ENCODE data around the gene THSD4.

Gene THSD4

DNA sequence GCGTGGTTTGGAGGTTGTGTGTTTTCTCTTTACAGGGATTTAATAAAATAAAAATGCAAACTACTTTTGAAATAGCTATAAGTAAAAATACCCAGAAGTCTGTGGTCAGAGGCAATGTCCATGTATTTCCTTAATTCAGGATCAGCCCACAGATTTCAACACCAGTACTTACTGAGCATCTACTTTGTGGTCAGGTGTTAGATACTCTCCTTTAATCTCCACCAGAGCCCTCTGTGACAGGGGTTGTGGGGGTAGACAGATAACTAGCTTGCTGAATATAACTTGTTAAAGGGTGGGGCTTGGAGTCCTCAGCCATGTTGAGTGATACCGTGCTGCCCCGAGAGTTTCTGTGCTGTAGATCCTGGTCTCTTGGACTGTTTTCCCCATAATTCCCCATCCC lies 451.0 kb downstream of the THSD4 start:
- no peak for DNase-seq

DNA sequence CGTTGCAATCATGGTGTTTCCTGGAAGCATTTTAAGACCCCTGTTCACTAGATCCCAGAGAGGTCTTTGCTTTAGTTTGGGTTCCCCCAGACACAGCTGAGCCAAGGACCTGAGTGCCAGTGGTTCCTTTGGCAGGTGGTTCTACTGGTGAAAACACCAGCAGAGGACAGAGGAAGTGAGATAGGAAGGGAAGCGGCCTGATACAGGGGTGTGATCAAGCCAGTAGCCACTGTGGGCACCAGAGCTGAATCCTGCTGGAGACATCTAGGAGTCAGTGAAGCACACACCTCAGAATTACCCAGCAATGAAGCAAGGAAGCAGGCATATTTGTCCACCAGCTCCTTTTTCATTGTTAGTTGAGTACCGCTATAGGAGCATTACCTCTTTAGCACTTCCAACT lies 451.9 kb downstream of the THSD4 start:
- DNase-seq, result no peak

DNA sequence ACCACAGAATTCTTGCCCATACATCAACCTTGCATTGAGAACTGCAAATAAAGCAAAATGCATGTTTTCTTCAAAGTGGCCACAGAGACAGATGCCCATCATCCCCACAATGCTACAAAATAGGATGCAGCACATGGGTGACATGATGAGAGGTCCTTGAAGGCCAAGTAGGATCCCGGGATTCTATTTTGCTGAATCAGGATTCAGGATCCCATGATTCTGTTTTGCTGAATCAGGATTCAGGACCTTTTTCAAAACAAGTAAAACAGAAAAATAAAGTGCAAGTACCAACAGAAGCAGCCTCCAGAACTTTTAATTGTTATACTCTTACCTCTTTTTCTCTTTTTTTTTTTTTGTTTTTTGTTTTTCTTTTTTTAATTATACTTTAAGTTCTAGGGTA lies 453.0 kb downstream of the THSD4 start:
- no peak for DNase-seq

DNA sequence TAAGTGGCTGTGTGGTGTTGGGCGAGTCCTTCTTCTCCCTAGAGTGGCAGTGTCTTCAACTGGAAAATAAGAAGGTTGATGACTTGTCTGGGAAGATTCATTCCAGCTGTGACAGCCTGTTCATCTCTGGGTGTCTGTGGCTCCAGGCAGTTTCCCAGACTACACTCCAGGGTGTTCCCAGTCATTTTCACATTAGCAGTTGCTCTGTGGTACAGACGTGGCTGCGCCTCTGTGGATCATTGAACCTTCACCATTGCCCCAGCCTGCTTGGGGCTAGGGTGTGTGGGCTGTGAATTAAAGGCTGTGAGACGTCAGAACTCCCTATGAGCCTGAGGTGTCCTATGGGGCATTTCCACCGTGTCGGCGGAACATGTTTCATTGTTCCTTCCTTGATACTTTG lies 455.5 kb downstream of the THSD4 start:
- DNase-seq, result no peak

DNA sequence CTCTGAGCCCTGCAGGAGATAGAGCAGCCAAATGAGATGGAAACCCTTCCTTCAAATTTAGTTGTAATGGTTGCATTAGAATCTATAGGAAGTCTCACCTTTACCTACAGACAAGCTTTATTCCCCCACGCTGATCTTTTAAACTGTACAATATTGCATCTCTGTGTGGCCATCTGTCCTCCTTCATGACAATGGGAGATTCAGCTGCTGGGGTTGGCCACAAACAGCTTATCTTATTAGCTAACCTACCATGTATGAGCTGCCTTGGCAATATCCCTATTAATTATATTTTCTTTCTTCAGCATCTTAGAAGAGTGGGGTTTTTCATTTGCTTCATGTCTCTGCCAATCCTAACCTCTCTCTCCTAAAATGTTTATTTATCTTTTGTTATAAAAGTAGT lies 456.4 kb downstream of the THSD4 start:
- DNase-seq, result no peak

DNA sequence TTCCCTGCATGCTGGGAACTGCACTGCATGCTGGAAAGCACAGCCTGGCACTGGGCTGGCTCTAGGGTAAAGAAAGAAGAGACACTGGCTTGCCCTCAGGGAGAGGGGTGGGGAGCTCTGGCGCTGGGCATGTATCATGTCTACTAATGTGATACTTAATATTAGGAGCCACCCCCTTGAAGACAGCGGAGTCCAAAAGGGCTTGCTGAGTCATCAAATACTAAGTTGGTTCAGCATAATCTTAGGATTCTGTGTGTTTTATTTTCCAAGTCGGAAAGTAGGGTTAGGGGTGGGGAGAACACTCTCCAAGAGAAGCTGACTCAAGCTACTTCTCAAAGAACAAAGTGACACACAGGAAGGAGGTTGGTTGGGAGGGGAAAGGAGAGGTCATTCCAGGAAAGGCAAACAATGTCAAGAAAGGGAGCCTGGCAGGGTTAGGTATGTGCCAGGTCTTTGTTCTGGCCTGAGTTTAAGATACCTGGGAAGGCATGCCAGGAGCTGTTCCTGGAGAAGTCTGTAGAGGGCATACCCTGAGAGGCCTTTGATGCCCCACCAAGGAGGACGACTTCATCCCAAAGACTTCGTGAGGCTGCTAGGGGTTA lies 457.3 kb downstream of the THSD4 start:
- DNase-seq, result no peak

DNA sequence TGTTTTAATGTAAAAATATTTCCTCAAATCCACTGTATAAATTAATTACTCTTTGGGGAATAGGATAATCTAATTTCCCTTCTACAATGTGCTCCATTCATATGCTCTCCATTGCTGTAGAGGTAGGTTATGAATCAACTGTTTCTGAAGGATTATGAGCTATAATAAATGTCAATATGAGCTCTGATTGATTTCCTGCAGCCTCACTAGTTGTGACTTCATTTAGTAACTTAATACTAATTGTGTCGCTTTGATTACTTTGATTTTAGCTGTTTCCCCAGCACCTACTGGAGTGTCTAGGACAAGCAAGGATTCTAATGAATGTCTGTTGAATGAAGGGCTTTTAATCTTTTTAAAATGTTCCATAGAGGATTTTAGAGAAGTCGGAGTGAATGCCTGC lies 458.3 kb downstream of the THSD4 start:
- no peak for DNase-seq

DNA sequence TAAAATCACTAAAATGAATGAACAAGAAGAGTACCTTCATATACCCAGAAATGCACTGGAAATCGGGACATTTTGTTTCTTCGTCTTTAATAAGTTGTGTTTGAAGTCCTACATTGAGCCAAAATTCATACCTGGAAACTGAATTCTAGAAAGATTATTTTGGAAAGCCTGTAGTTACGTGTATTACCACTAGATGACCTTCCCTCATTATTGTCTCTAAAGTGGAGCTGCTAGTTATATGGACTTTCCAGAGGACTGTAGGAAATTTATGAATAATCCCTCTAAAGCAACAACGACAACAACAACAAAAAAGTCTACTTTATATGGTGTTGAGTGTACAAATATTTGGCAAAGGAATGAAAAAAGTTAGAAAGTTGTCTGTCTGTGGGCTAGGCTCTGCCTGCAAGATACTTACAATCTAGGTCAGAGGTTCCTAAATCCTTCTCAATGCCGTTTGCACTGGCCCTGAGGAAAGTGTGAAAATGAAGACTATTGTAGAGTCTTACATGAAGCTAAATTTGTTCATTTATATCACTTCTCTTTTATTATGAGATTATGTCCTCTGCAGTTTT lies 460.3 kb downstream of the THSD4 start:
- no peak for DNase-seq

DNA sequence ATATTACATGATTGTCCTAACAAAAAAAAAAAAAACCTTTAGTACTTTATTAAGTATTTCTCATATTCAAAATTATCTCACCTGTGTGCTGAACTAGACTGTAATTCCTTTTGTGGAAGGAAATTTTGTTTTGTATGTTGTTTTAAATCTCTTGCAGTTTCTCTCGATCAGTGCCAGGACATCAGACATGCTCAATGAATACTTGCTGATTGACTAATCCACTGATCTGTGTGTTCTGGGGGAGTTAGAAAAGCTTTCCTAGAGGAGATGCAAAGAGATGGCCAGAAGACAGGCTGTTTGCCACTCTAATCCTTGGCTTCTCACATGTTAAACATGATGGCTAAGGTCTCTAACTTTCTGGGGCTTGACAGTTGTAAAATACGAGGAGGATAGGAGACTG lies 461.8 kb downstream of the THSD4 start:
- no peak for DNase-seq

DNA sequence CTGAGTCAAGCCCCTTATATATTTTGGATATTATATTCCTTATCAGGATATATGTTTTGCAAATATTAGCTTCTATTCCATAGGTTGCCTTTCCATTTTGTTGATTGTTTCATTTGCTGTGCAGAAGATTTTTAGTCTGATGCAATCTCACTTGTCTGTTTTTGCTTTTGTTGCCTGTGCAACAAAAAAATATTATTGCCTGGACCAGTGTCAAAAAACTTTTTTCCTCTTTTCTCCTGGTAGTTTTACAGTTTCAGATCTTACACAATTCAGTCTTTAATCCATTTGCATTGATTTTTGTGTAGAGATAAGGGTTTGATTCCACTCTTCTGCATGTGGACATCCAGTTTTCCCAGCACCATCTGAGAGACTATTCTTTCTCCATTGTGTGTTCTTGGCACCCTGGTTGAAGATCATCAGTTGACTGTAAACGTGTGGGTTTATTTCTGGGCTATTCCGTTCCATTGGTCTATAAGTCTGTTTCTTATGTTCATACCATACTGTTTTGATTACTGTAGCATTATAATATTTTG lies 466.2 kb downstream of the THSD4 start:
- no peak for DNase-seq

DNA sequence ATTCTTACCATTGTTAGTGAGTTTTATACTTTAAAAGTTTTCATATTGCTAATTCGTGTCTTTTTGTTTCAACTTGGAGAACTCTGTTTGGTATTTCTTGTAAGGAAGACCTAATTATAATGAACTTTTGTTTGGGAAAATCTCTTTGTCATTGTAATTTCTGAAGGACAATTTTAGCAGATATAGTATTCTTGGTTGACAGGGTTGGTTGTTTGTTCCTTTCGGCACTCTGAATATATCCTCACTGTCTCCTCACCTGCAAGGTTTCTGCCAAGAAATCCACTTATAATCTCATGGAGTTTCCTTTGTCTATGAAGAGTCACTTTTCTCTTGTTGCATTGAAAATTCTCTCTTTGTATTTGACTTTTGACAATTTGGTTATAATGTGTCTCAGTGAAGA lies 469.9 kb downstream of the THSD4 start:
- DNase-seq, result no peak

DNA sequence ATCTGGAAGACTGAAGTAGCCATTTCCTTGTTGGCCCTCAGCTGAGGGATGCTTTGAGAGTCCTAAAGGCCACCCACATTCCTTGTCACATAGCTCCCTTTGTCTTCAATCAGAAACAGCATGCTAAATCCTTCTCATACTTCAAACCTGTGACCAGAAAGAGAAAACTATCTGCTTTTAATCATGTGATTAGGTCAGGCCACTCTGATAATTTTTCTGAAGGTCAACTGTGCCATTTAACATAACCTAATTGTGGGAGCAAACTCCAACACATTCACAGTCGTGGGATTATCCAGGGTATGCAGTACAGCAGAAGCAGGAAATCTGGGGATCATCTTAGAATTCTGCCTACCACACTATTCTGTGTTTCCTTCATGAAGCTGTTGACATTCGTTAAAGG lies 471.2 kb downstream of the THSD4 start:
- no peak for DNase-seq

DNA sequence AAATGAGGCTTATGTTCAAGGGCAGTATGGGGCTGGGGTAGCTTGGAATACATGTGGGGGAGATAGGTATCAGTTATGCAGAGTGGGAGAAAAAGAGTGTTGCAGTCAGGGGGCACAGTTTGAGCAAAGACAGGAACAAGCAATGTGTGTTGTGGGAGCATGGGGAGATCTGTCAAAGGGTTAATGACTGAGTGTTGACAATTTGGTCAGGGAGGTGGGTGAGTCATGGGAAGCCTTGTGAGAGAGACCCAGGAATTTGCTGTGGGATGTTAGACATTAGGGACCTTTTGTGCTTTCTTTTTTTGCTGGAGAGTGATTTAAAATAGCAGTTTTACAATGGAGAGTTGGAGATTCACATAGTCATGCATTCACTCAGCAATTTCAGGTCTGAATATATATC lies 473.5 kb downstream of the THSD4 start:
- DNase-seq, result no peak

DNA sequence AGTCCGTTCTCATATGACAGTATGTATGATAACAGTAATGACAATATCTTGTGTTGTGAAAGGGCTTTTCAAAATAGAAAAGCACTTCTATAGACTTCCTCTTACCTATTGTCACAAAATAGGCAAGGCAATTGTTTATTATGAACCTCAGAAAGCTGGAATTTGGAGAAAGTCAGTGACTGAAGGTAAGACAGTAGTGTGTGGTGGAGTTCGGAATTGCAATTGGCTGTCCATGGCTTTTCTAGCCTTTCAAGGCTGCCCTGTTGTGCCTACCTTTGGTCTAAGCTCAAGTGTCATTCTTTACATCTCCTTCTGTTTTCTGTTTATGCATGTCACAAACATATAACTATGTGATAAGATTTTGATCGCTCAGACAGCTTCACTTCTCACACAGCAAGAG lies 475.8 kb downstream of the THSD4 start:
- DNase-seq, result no peak

DNA sequence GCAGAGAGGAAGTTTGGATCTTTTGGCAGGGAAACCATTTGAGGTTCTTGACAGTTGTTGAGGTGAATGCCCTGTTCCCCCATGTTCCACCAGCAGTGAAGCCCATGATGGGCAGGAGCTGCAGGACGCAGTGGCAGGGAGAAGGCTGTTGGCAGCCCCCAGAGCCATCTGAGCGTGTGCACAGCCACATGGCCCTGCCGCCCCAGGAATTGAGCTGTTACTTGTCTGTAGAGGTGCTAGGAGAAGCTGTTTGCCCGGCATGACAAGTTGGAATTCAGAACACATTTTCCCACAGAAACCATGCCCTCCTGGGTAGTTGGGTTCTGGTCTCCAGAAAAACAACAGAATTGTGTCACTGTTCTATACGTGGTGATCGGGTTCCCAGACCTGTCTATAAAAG lies 476.9 kb downstream of the THSD4 start:
- DNase-seq, result no peak

DNA sequence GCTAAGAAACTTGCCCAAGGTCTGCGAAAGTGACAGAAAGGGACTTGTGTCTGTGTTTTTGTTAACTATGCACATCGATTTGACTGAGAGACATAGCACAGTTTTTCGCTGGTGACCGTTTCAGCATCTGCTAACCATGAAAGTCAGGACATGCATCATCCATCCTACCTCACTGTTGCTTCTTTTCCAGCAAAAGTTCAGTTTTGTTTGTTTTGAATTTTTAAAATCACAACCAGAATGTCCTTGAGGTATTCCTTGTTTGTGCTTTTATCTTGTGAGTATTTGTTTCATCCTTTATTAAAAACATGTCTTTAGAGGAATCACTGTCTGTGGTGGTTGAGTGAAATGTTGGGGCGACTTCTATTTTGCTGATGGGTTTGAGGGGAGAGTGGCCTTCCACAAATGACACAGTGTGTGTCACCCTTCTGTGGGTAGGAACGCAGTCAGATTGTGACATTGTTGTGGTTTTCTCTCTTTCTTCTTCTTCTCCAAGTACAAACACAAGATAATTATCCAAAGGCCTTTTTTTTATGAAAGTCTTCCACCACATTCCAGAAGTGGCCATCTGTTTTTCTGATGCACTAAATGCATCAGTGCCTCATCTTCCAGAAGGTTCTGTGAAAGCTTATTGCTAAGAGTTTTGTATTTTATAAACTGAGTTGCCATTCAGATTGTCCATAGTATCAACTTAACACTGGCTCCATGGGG lies 480.7 kb downstream of the THSD4 start:
- DNase-seq, result no peak

DNA sequence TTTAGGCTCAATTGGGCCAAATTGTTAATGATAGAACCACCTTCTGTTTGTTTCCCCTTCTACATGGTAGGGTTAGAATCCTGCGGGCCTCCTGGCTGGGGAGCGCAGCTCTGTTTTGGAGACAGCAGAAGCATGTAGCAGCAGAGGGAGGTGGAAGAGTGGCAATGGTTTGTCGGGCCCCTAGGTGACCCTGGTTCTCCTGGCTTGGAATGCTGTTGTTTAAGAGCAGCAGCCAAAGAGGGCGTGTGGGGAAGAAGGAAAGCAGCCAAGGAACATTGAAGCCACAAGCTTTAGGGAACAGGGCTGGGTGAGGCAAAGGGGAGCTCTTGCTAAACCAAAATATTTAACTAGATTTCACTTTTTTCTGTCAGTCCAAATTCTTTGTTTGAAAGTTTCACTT lies 481.4 kb downstream of the THSD4 start:
- no peak for DNase-seq

DNA sequence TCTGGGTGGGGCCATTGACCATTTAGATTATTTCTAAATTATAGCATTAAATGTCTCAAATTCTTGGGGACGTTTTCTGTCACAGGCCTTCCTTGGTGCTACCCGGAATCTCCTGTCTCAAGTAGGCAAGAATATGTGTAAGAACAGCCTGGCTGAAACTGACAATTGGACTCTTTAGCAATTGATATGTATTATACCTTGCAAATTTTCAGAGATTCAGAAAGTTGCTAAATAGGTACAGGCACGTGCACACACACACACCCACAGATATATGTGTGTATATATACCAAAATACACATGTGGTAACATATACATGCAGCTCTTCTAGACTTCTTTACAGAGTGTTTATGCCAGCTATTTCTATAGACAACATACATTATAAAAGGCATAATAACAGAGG lies 481.9 kb downstream of the THSD4 start:
- no peak for DNase-seq

DNA sequence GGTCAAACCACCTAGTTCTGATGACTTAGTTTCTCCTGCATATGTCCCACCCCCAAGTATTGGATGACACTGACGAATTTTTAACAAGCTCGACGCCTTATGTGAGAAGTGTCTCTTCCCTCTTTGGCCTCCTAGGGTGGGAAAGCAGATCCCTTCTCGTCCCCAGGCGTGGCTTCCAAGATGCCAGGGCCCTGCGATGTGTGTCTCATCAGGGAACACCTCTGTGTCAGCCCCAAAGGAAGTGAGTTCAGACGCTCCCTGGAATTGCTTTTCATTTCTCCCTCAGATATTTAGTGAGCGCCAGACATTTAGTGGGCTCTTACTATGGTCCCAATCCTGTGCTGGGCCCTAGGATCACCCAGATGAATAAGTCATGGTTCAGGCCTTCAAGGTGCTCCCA lies 482.4 kb downstream of the THSD4 start:
- DNase-seq, result no peak

DNA sequence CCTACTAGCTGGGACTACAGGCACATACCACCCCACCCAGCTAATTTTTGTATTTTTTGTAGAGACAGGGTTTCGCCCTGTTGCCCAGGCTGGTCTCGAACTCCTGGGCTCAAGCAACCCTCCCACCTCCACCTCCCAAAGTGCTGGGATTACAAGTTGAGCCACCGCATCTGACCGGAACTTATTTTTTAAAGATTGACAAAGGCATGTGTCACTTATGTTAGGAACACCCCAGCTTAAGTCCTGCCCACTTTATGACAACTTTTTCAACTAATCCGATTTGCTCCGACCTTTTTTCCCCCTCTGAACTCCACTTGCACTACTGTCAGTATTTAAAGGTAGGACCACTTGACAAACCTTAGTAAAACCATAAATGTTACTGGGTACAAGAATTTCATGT lies 483.5 kb downstream of the THSD4 start:
- no peak for DNase-seq

DNA sequence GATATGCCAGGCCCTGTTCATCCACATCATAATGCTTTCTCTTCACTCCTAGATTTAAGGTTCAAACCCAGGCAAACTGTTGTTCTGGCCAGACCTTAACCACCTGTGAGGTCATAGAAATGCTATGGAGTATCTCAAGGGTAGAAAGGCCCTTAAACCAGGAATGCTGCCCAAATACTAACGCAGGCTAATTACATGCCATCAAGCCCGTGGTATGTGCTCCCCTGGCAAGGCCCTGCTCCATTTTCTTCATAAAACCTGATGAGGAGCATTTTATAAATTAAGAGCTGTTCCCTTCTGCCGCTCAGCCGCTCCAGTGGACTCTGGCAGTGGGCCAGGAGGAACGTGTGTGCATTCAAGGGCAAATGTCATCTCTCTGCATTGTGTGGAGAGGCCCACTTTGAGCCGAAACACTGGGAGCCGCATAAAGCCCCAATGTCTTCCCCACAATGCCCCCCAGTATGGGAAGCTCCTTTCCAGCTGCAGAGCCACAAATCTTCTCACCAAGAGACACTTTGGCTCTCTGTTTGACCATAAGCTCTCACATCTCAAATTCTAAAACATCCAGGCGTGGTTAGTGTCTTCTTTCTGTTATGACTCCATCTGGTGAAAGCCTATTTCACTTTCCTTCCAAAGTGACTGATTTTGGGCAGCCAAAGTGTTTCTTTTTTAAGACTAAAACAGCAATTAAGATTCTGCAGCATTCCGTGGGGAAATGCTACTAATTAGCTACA lies 484.3 kb downstream of the THSD4 start:
- no peak for DNase-seq

DNA sequence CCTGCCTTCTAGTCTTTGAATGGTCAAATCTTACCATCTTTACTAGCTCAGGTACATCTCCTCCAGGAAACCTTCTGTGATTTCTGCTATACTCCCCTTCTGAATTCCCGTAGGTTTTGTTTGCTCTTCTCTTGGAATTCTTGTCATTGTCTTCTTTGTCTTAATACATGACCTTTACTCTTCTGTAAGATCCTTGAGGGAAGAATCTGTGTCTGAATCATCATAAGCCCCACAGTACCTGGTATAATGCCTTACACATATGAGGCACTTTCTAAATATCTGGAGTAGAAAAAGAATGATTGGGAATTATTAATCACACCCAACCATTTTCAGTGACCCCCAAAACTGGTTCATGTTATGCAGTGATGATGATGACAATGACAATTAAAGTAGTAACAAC lies 485.0 kb downstream of the THSD4 start:
- DNase-seq, result no peak

DNA sequence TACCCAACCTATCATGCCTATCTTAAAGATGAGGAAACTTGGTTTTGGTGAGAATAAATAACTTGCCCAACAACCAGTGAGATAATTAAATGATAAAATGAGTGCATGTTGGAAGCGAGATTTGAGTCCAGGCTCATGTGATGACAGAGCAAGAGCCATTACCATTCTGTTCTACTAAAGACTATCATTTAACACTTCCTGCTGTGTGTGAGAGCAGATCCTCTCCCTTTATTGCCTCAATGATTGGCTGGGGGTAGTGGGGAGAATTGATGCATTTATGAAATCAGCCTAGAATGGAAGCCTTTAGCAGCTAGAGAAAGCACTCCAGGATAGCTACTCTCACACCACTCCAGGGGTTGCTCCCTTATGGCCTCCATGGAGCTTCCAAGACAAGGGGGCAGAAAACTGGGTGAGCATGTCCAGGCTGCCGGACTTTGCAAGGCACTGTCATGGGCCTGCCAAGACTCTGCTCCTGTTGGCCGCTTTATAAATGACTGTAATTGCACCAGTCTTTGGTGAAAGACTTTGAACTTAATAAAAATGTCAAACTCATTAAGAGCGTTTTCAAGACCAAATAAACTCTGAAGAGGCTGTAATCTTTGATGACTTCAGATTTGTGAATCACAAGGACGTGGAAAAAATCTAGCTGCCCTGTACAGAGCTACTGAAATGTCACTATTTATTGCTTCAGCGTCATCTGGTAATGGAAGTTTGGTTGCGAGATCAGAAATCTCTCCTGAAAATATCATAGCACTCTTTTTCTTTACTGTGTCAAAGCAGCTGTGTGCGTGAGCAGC lies 486.0 kb downstream of the THSD4 start:
- DNase-seq, result no peak
